Osteoblast (primary cell): ENCODE measurements around the gene HSFX4. TPM values are rescaled to one million over a fixed set of nuclear protein-coding genes. Genes with fewer than 3 reads are reported as not detected.

Experiments
- DNase-seq: peaks from one replicate; pipeline ENCODE4 v3.0.0; 2011; ENCODE audit warnings: low spot score, mixed read lengths; ENCODE audit not compliant: insufficient read length; ENCODE audit errors: missing footprints
- H2AFZ ChIP-seq: 2 replicates; pipeline ENCODE4 v1.6.0; 2011; ENCODE audit warnings: mild to moderate bottlenecking, low read length
- H3K27ac ChIP-seq: 2 replicates; pipeline ENCODE4 v1.5.1; 2011; ENCODE audit warnings: mild to moderate bottlenecking, low read depth, low read length, moderate library complexity
- H3K27me3 ChIP-seq: 2 replicates; pipeline ENCODE4 v1.6.0; 2012; ENCODE audit warnings: mild to moderate bottlenecking, control low read depth, inconsistent platforms, low read length, moderate library complexity; ENCODE audit not compliant: insufficient read depth
- H3K36me3 ChIP-seq: 2 replicates; pipeline ENCODE4 v1.5.1; 2011; ENCODE audit warnings: mild to moderate bottlenecking, low read length, control low read depth, moderate library complexity; ENCODE audit not compliant: insufficient read depth
- H3K4me1 ChIP-seq: 2 replicates; pipeline ENCODE4 v1.5.1; 2011; ENCODE audit warnings: mild to moderate bottlenecking, low read length, control low read depth, moderate library complexity; ENCODE audit not compliant: insufficient read depth
- H3K4me2 ChIP-seq: 2 replicates; pipeline ENCODE4 v1.6.0; 2011; ENCODE audit warnings: mild to moderate bottlenecking, low read length; ENCODE audit not compliant: insufficient read depth
- H3K4me3 ChIP-seq: fragments of 200-600 bp; sonication (generic); 3 replicates; pipeline ENCODE4 v1.5.1; 2012; ENCODE audit warnings: mild to moderate bottlenecking, low read length, inconsistent platforms; ENCODE audit not compliant: insufficient read depth
- H3K79me2 ChIP-seq: 2 replicates; pipeline ENCODE4 v1.6.0; 2012; ENCODE audit warnings: mild to moderate bottlenecking, low read length, control low read depth, inconsistent platforms; ENCODE audit not compliant: insufficient read depth
- H3K9me3 ChIP-seq: 2 replicates; pipeline ENCODE4 v1.5.1; 2011; ENCODE audit warnings: low read depth, low read length, control low read depth
- H4K20me1 ChIP-seq: 2 replicates; pipeline ENCODE4 v1.6.0; 2012; ENCODE audit warnings: mild to moderate bottlenecking, low read length, control low read depth; ENCODE audit not compliant: insufficient read depth
- CTCF ChIP-seq: IDR thresholded peaks from 2 replicates; pipeline ENCODE4 v1.5.1; 2011; ENCODE audit warnings: mild to moderate bottlenecking, low read depth, low read length, moderate library complexity; ENCODE audit errors: extremely low read depth
- total RNA-seq: library from RNA; depleted of rRNA; stranded (reverse); fragments of >200 nt; gene quantifications from 2 replicates; pipeline ENCODE4 v1.2.3, GENCODE V29; 2012

The HSFX4 gene
- total RNA-seq, 1 donor: not detected

- Histone ChIP-seq H3K9me3 (no peaks in the 10 kb centered on the region), H3K27ac (peak within 1 kb of the TSS; percentile 94), H2AFZ (peak within 1 kb of the TSS; percentile 75), H3K4me1 (peaks cover 6% of the 10 kb centered on the region), H4K20me1 (no peaks in the 10 kb centered on the region), H3K36me3 (no peaks in the 10 kb centered on the region), H3K79me2 (peaks cover 12% of the 10 kb centered on the region), H3K4me3 (peak within 1 kb of the TSS; percentile 88), H3K27me3 (no peaks in the 10 kb centered on the region), H3K4me2 (peak within 1 kb of the TSS; percentile 88)
- DNase-seq: peak; percentile 94
- TF ChIP-seq CTCF: peak; percentile 66
Observed at GRCh38 chrX:149938427-149938880, 9.1 kb downstream of the HSFX4 start, which contains the start of gene EOLA2. Gene EOLA2, minus strand, starts transcription at chrX:149938491. Its CDS starts 4,617 bp downstream, at chrX:149933874.

- DNase-seq: peak; percentile 86
Observed at GRCh38 chrX:149938881-149939654, 9.7 kb downstream of the HSFX4 start.

GRCh38 chrX:149939655-149939904 lies 10.2 kb downstream of the HSFX4 start:
- H3K4me3 ChIP-seq: peak overlapping the region; percentile 69
- peak overlapping the region; percentile 87 for H3K27ac ChIP-seq
- no peak for DNase-seq
- no peaks in the 10 kb centered on the region for H3K36me3 ChIP-seq
- H3K9me3 ChIP-seq: no peaks in the 10 kb centered on the region
- no peaks in the 10 kb centered on the region for H4K20me1 ChIP-seq
- peaks cover 6% of the 10 kb centered on the region for H3K4me1 ChIP-seq
- peaks cover 12% of the 10 kb centered on the region for H3K79me2 ChIP-seq
- no peaks in the 10 kb centered on the region for H3K27me3 ChIP-seq
- H3K4me2 ChIP-seq: peak overlapping the region; percentile 73
- TF ChIP-seq CTCF: no peak
- no peak overlapping the region for H2AFZ ChIP-seq

More at GRCh38 chrX:149938881-149939654, 9.7 kb downstream of the HSFX4 start:
- Histone ChIP-seq H3K4me3 (peak overlapping the region; percentile 88), H3K36me3 (no peaks in the 10 kb centered on the region), H3K4me2 (no peak overlapping the region), H3K4me1 (peaks cover 6% of the 10 kb centered on the region), H2AFZ (no peak overlapping the region), H3K27me3 (no peaks in the 10 kb centered on the region), H3K79me2 (peaks cover 12% of the 10 kb centered on the region), H3K27ac (no peak overlapping the region), H4K20me1 (no peaks in the 10 kb centered on the region), H3K9me3 (no peaks in the 10 kb centered on the region)
- no peak for TF ChIP-seq CTCF

GRCh38 chrX:149939905-149940673 lies 10.7 kb downstream of the HSFX4 start:
- Histone ChIP-seq H2AFZ (peak overlapping the region; percentile 29), H3K9me3 (no peaks in the 10 kb centered on the region), H3K79me2 (peaks cover 12% of the 10 kb centered on the region), H4K20me1 (no peaks in the 10 kb centered on the region), H3K36me3 (no peaks in the 10 kb centered on the region), H3K4me3 (peak overlapping the region; percentile 69), H3K4me1 (peaks cover 6% of the 10 kb centered on the region), H3K27me3 (no peaks in the 10 kb centered on the region), H3K4me2 (peak overlapping the region; percentile 75), H3K27ac (peak overlapping the region; percentile 87)
- peak; percentile 90 for DNase-seq
- no peak for TF ChIP-seq CTCF
